Thoracic aorta (tissue), 2 donors: ENCODE results near the gene PTTG1IP2. TPM values are rescaled to one million over a fixed set of nuclear protein-coding genes. Genes with fewer than 3 reads are reported as not detected.

Source experiments
- ATAC-seq: fragments of 150-250 bp; one replicate; pipeline ENCODE4 v1.8.0; 2017; ENCODE audit warnings: low read depth; ENCODE audit not compliant: insufficient number of reproducible peaks, low FRiP score
- DNase-seq: peaks from one replicate; pipeline ENCODE4 v3.0.0-alpha.2; 2020; ENCODE audit warnings: low spot score
- H3K27ac ChIP-seq, 2 donors: fragments of 200-600 bp; sonication (generic); 1 replicate in 1 of 2; 2 replicates in 1 of 2; pipeline ENCODE4 v1.5.1; 2016; ENCODE audit warnings: mild to moderate bottlenecking in 2 of 2, moderate library complexity in 2 of 2
- H3K27me3 ChIP-seq: fragments of 200-600 bp; sonication (generic); replicated peaks from 2 replicates; pipeline ENCODE4 v1.6.0; 2016; ENCODE audit warnings: mild to moderate bottlenecking; ENCODE audit not compliant: insufficient read depth
- H3K36me3 ChIP-seq: fragments of 200-600 bp; sonication (generic); one replicate; pipeline ENCODE4 v1.5.1; 2016
- H3K4me1 ChIP-seq, 2 donors: fragments of 200-600 bp; sonication (generic); 1 replicate in 1 of 2; 2 replicates in 1 of 2; pipeline versions ENCODE4 v1.5.1 to v1.6.0; 2016; ENCODE audit warnings: low read depth in 2 of 2, mild to moderate bottlenecking in 1 of 2; ENCODE audit not compliant: control insufficient read depth in 1 of 2
- H3K4me3 ChIP-seq: fragments of 200-600 bp; sonication (generic); 2 replicates; pipeline ENCODE4 v1.5.1; 2016; ENCODE audit warnings: mild to moderate bottlenecking
- H3K9me3 ChIP-seq: fragments of 200-600 bp; sonication (generic); 2 replicates; pipeline ENCODE4 v1.5.1; 2016
- CTCF ChIP-seq: fragments of 200-600 bp; sonication (generic); IDR thresholded peaks from one replicate; pipeline ENCODE4 v1.5.1; 2019; ENCODE audit warnings: antibody characterized with exemption
- total RNA-seq, 2 donors: library from RNA; depleted of rRNA; stranded (reverse); fragments of >200 nt; gene quantifications; one replicate each; pipeline versions ENCODE4 v1.1.0 to v1.2.3, GENCODE V29; 2016

The PTTG1IP2 gene
- total RNA-seq, 2 donors from 2014 or later: not detected

GRCh38 chr7:90453259-90453891 is 16.1 kb upstream of the PTTG1IP2 start:
- Histone ChIP-seq H3K27me3 (no peaks in the 10 kb centered on the region), H3K27ac (no peak overlapping the region), H3K9me3 (no peaks in the 10 kb centered on the region), H3K36me3 (no peaks in the 10 kb centered on the region), H3K4me3 (no peak overlapping the region), H3K4me1 (peaks cover 2 to 6% of the 10 kb centered on the region in 2 donors)
- TF ChIP-seq CTCF: no peak
- ATAC-seq (no peak), DNase-seq (no peak)

GRCh38 chr7:90453931-90454330 is 15.5 kb upstream of the PTTG1IP2 start:
- DNase-seq: no peak
- no peak for TF ChIP-seq CTCF
- no peaks in the 10 kb centered on the region for H3K27me3 ChIP-seq
- no peak overlapping the region for H3K4me3 ChIP-seq
- no peaks in the 10 kb centered on the region for H3K9me3 ChIP-seq
- no peak for ATAC-seq
- H3K27ac ChIP-seq: no peak overlapping the region
- no peaks in the 10 kb centered on the region for H3K36me3 ChIP-seq
- peaks cover 2 to 6% of the 10 kb centered on the region in 2 donors for H3K4me1 ChIP-seq

GRCh38 chr7:90455163-90456030 is 14.0 kb upstream of the PTTG1IP2 start:
- H3K27ac ChIP-seq: no peak overlapping the region
- no peaks in the 10 kb centered on the region for H3K36me3 ChIP-seq
- no peaks in the 10 kb centered on the region for H3K27me3 ChIP-seq
- H3K4me1 ChIP-seq: peaks cover 2 to 6% of the 10 kb centered on the region in 2 donors
- H3K9me3 ChIP-seq: no peaks in the 10 kb centered on the region
- TF ChIP-seq CTCF: peak; percentile 57
- H3K4me3 ChIP-seq: peak overlapping the region; percentile 65
- DNase-seq: no peak
- ATAC-seq: peak; percentile 79

- Histone ChIP-seq H3K4me1 (peaks cover 6 to 11% of the 10 kb centered on the region in 2 donors), H3K9me3 (no peaks in the 10 kb centered on the region), H3K27ac (no peak overlapping the region), H3K36me3 (no peaks in the 10 kb centered on the region), H3K4me3 (no peak overlapping the region), H3K27me3 (no peaks in the 10 kb centered on the region)
- ATAC-seq (no peak), DNase-seq (no peak)
- no peak for TF ChIP-seq CTCF
Observed at GRCh38 chr7:90458104-90458503, 11.3 kb upstream of the PTTG1IP2 start.

- Histone ChIP-seq H3K4me3 (no peak overlapping the region), H3K27ac (no peak overlapping the region), H3K9me3 (no peaks in the 10 kb centered on the region), H3K36me3 (no peaks in the 10 kb centered on the region), H3K27me3 (no peaks in the 10 kb centered on the region), H3K4me1 (peaks cover 10 to 13% of the 10 kb centered on the region in 2 donors)
- DNase-seq (no peak), ATAC-seq (no peak)
- TF ChIP-seq CTCF: no peak
Observed at GRCh38 chr7:90459888-90460287, 9.6 kb upstream of the PTTG1IP2 start.
